Suppressor macrophage (primary cell): Measurements from ENCODE around the gene VPS36.
"Not testable (repeated sequence)": the region's sequence is repeated elsewhere in the genome, so short reads cannot be mapped to it uniquely, and the experiment has no call there.

Source experiments
- DNase-seq, 4 experiments: peaks; one replicate each; pipeline ENCODE4 v3.0.0-alpha.2; 2020 to 2022

The VPS36 gene

GRCh38 chr13:52446265-52446664, 4.2 kb downstream of the VPS36 start:
- DNase-seq = no peak

- DNase-seq = no peak
Measured at GRCh38 chr13:52432456-52432855, 18.0 kb downstream of the VPS36 start.

GRCh38 chr13:52428295-52428694, 22.1 kb downstream of the VPS36 start:
- no peak for DNase-seq

DNA sequence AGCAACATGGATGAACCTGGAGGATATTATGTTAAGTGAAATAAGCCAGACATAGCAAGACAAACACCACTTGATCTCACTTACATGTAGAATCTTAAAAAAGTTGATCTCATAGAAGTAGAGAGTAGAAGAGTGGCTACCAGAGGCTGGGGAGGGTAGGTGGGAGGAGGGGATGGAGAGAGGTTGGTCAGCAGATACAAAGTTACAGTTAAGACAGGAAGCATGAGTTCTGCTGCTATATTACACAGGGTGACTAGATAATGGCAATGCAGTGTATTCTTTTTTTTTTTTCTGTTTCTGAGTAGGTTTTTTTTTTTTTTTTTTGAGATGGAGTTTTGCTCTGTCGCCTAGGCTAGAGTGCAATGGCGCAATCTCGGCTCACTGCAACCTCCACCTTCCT, 29.2 kb downstream of the VPS36 start:
- DNase-seq = peak in 3 of 4 experiments; percentile 22 to 29 (median 26)

GRCh38 chr13:52419080-52419479, 31.4 kb downstream of the VPS36 start:
- no peak for DNase-seq

GRCh38 chr13:52414963-52415362, 35.5 kb downstream of the VPS36 start:
- DNase-seq = no peak

- no peak for DNase-seq
Measured at GRCh38 chr13:52414051-52414450, 36.4 kb downstream of the VPS36 start.

GRCh38 chr13:52412128-52412527, 38.3 kb downstream of the VPS36 start:
- DNase-seq = no peak

GRCh38 chr13:52411629-52412028, 38.8 kb downstream of the VPS36 start:
- no peak for DNase-seq

- not testable (repeated sequence) for DNase-seq
Measured at GRCh38 chr13:52408071-52408658, 42.3 kb downstream of the VPS36 start.

DNA sequence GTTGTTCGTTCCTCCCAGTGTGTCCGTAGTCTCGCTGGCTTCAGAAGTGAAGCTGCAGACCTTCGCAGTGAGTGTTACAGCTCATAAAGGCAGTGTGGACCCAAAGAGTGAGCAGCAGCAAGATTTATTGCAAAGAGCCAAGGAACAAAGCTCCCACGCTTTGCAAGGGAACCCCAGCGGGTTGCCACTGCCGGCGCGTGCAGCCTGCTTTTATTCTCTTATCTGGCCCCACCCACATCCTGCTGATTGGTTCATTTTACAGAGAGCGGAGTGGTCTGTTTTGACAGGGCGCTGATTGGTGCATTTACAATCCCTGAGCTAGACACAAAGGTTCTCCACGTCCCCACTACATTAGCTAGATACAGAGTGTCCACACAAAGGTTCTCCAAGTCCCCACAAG, 43.0 kb downstream of the VPS36 start:
- DNase-seq = not testable (repeated sequence)

GRCh38 chr13:52406629-52407028, 43.8 kb downstream of the VPS36 start:
- no peak for DNase-seq

- peak in 3 of 4 experiments; percentile 3 to 32 (median 26) for DNase-seq
Measured at GRCh38 chr13:52405767-52406494, 44.5 kb downstream of the VPS36 start, which contains the start of gene THSD1. TSS of gene THSD1 (minus strand) at chr13:52406172. CDS start at chr13:52402600, 3,572 bp downstream.

- peak in 1 of 4 experiments; percentile 10 for DNase-seq
Measured at GRCh38 chr13:52405369-52405766, 45.1 kb downstream of the VPS36 start.

GRCh38 chr13:52399708-52400107, 50.7 kb downstream of the VPS36 start:
- DNase-seq = peak in 1 of 4 experiments; percentile 11

DNA sequence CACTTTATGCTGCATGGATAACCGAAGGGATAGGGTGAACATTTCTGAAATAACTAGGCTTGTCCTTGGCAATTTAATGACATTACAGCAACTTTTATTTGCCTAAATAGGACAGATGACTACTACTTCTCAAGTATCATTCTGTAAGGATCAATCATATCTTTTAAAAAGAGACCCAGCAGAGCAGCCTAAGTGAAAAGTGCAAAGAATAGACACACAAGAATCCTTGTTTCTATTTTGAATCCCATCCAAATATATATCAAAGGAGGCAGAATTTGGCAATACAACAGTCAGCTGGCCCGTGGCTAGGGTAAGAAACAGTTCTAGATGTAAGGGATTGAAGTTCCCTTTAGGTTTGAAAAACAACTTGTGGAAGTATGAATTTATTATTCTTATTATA, 51.4 kb downstream of the VPS36 start:
- DNase-seq = peak in 1 of 4 experiments; percentile 12

DNA sequence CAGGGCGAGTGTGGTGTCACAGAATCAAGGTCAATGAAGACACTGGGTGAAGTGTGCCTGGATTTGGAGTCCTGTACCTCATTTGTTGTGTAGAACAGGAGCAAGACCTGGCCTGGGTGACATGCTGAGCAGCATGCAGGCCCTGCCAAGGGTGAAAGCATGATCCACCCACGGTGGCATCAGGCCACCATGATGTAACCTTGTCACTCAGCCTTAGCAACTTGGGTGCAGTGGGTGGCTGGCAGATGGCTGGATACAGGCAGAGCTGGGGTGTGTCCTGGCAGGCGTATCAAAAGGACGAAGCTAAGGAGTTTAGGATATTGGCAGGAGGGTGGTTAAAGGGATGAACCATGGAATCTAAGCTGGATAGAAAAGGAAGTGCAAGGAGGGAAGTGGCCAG, 54.7 kb downstream of the VPS36 start:
- DNase-seq = peak; percentile 70 to 87 (median 83)

DNA sequence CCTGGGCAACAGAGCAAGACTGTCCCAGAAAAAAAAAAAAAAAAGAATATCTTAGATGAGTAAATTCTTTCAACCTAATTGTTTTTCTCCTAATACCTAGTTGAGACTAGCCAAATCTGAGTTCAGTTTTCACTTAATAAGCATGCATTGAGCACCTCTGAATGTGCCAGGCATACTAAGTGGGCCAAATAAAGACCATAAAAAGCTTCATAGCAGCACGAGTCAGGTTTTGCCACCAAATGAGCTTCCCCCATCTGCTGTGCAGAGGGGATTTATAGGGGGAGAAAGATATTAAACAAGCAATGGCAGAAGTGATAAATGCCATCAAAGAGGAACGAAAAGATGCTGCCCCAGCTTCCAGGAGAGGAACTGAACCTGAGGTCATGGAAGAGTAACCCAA, 55.8 kb downstream of the VPS36 start:
- DNase-seq = peak in 3 of 4 experiments; percentile 22 to 28 (median 24)

- peak in 2 of 4 experiments; percentile 13 to 19 for DNase-seq
Measured at GRCh38 chr13:52393572-52394357, 56.7 kb downstream of the VPS36 start.

- no peak for DNase-seq
Measured at GRCh38 chr13:52387721-52388120, 62.7 kb downstream of the VPS36 start.

DNA sequence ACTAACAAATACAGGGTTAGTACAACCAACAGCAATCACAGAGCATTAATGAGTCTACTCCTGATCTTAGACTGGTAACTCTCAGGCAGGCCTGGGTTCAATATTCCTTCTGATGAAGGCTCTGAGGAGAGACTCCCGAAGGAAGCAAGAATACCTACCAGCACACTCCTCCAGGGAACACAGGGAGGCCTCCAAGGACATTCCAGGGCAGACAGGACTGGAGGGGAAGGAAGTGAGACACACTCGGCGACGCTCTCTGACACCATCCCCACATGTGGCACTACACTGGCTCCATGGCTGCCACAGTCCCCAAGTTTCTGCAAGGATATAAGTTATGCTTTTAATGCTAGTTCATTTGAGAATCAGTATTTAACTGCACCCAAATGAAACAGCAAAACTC, 64.6 kb downstream of the VPS36 start:
- DNase-seq = no peak

GRCh38 chr13:52383366-52383765, 67.1 kb downstream of the VPS36 start:
- no peak for DNase-seq

DNA sequence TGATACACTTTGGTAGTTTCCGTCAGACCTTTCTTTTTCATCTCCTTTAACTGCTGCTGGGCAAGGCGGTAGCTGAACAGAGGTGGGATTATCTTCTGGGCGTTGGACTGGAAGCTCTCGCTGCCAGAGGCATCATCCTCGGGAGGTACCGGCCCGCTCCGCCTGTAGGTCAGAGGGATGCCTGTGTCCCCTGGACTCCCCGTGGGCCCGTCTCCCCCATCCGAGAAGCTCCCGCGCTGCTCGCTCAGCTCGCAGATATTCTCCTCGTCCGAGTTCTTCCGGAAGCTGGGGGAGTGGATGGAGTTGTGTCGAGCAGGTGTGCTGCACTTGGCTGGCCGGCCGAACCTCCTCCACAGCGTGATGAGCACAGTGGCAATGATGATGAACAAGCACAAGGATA, 72.1 kb downstream of the VPS36 start:
- DNase-seq = no peak
